Measurements from ENCODE around the gene SLC31A2.

Gene SLC31A2

DNA sequence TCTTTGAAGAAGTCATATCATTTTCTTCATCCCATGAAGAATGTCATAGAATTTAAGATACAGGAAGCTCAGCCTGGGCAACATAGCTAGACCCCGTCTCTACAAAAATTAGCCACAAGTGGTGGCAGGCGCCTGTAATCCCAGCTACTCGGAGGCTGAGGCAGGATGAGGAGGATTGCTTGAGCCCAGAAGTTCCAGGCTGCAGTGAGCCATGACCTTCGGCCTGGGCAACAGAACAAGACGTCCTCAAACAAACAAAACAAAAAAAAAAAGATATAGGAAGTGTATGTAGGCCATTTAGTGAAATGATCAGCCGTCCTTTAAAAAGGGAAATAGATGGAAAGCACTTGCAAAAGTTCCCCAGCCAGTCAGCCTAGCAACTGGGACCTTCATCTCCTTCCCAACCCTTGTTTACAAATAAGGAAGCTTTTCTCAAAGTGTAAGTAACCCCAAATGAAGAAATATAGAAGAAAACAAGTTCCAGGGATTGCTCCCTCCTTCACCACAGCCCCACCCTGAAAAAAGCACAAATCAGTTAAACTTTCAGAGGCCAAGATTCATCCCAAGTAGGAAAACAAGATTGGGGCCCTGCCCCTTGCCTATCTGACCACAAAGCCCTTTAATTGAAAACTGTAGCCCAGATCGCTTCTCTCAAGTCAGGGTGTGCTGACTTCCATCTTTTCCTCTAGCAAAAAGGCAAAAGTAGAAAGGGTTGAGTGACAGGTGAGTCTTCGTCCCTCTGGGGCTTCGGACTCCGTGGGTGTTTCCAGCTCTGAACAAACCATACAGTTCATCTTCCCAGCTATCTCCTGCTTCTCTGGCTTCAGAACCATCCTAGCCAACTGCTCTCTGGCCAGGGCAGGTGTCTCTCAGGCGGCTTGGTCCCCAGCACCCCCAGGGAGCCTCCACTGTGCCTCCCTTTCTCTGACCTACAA lies 1.2 kb downstream of the SLC31A2 start:
- DNase-seq: no peak

DNA sequence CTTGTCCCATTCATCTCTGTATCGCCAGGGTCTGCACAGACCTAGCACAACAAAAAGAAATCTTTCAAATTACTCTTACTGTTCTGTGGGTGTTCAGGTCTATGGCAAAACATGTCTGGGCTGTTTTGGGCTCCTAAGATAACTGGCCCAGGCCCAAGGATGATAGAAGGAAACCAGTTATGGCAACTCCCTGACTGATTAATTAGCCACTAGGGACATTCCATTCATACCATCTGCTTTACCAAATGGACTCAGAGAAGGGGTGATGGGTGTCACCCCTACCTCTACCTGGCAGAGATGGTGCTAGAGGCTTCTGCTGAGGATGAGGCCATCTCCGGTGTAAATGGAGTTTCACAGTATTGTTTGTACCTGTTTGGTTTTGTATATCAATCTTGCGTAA lies 1.9 kb downstream of the SLC31A2 start:
- DNase-seq: no peak

DNA sequence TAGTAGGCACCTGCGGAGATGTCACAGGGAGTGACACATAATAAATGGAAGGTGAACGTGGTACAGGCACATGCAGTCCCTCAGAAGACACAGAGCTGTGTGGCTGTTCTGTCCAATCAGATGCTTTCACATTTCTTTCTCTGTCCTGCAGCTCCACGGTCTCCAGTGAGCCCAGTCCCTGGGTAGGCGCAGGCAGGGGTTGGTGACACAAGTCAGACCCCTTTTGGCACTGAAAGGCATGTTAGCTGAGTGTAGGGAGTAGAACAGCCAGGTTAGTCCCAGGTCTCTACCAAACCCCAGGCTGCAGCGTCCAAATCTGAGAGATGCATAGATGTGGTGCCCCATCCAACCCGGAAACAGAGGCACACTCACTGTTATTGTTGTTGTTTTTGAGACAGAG lies 2.8 kb downstream of the SLC31A2 start:
- DNase-seq: no peak

DNA sequence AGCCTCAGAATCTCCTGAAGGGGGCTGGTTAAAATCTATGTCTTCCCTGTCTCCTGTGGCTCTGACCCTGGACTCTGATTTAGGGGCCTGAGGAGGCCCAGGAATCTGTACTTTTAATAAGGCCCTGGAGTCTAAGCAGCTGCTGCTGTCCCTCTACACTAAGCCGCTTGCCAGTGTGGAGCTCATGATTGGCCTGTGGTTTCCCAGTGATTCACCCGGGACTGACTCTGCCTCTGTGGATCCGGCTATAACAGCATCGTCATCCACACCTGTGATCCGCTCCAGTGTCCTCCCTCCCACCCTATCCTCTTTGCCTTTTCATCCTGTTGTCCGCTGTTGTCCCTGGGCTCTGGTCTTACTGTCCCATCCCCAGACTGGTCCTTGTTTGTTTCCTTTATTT lies 3.7 kb downstream of the SLC31A2 start:
- DNase-seq: no peak

DNA sequence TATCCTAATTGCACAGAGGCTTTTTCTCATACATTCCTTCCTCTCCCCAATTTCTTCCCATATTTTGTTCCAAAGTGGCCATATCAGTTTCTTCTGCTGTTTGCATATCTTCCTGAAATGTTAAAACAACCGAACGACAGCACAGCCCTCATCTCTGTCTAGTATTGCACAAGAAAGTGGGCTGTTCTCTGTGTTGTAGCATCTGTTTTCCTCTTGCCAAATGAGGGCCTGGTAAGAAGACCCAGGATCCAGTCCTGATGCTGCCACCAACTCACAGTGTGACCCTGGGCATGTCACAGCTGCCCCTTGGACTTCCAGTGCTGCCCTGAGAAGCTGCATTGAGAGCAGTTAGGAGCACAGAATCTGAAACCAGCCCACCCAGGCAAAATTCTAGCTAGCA lies 4.1 kb downstream of the SLC31A2 start:
- DNase-seq: no peak

DNA sequence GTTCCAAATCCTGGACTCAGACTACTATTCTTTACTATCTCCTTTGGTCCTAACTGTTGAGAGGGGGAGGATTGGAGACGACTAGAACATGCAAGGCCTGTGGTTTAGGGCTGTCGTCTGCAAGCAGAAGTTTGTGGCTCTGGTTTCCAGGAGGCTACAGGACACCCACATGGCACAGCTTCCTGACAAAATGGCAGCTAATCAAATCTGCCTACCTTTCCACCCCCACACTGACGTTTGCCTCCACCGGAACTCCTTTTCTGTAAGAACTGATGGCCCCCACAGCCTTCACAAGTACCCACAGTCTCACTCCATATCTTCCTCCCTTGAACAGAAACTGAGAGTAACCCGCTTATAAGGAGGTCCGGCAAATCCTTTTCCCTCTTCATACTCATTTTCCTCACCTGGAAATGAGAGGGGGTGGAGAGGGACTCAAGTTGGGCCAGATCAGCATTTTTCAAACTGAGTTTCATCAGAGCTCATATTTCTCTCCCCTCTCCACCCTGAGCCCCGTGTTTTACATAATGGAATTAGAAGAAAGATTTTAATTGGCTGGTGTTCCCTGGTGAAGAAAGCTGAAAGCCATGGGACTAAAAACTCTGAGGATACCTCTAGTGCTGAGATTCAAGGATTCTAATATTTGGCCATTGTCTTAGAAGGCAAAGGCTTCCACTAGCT lies 5.2 kb downstream of the SLC31A2 start:
- DNase-seq: no peak

DNA sequence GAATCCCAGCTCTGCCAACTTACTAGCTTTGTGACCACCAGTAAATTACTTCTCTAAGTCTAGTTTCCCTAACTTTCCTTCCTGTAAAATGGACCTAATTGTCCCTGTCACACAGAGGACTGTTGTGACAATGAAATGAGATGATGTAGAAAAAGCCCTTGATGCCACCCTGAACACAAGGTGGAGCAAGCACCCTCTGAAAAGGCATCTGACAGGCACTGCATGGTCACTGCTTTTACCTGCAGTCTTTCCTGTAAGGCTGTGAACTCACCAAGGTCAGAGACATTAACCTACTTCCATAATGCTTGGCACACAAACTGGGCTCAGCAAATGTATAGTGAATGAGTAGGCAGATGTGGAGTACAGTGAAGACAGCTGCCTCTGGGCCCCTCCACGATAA lies 6.1 kb downstream of the SLC31A2 start:
- no peak for DNase-seq

DNA sequence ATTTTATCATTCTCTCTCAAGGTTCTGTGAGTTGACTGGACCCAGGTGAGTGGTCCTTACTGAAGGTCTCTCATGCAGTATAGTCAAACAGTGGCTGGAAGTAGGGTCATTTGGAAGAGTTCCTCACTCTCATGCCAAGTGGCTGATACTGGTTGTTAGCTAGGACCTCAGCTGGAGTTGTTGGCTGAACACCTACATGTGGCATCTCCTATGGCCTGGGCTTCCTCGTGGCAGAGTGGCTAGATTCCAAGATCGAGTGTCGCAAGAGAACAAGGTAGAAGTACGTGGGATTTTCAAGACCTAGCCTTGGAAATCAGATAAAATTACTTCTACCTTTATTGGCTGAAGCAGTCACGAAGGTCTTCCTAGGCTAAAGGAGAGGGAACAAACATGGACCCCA lies 7.6 kb downstream of the SLC31A2 start:
- DNase-seq: no peak

DNA sequence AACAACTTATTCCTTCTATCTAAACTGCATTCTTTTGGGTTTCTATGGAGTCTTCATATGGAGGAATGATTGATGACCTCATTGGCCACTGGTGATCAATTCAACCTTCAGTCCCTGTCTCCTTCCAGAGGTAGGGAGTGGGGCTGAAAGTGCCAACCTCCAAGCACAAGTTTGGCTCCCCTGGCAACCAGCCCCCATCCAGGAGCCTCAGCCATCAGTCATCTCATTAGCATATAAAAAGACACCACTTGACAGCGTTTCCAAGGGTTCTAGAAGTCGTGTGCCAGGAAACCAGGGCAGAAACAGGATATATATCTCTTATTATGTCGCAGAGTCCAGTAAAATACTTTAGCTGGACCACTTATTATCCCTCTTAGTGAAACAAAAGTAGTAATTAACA lies 9.8 kb downstream of the SLC31A2 start:
- no peak for DNase-seq

DNA sequence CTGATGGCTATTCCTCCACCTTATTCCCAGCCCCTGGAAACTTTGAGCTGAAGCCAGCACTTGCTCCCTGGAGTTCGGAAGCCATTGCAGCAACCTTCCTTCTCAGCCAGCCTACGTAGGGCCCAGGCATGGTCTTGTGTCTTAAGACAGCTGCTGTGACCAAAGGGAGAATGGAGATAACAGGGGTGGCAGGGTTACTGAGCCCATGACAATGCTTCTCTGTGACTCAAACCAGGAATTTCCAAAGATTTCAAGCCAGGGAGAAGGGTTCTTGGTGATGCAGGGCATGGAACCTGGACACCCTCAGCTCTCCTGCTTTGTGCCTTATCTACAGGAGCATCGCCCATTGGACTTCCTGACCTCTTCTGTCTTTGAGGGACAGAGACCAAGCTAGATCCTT lies 12.2 kb downstream of the SLC31A2 start:
- DNase-seq: no peak

DNA sequence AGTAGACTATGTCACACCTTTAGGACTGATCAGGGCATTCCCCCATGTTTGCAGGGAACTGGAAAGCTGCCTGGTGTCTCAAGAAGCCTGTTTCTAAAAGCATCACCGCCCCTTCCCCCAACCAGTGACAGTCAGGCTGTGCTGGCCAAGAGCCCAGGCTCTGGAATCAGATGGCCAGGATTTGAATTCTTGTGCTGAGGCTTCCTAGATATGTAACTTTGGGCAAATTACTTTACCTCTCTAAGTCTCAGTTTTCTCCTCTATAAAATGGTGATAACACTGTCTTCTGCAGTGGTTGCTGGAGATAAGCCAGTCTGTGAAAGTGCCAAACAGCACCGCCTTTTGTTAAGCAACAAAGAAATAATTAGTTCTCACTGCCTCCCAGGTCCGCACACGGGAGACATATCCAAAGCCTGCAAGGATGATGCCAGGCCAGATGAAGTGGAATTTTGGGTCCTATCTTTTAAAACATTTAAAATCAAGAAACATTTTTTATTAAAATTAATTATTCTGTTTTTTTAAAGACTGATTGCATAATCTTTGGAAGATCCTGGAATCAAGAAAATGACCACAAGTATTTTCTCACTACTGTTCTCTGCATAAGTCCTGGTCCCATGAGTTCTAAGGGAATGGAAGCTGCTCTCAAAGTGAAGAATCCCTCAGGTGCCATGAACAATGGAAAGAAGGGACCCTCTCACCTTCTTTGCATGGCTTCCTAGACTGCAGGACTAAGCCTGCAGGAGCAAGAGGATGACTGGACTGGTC lies 13.9 kb downstream of the SLC31A2 start:
- no peak for DNase-seq

DNA sequence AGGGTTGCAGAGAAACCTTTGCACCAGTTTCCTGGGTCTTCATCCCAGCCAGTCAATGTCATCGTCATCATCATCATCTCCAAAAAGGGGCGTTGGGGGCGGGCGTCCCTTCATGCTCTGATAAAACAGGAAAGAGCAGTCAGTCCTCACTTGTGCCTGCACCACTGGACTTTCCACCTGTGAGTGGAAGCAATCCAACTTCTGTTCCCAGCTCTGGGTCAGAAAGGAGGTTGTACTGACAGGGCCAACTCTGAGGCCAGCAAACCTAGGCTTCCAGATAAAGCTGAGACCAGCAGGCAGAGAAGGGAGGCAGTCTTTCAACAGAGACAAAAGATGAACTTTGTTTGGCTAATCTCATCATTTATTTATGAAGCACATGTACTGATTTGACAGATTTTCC lies 15.2 kb downstream of the SLC31A2 start:
- no peak for DNase-seq

DNA sequence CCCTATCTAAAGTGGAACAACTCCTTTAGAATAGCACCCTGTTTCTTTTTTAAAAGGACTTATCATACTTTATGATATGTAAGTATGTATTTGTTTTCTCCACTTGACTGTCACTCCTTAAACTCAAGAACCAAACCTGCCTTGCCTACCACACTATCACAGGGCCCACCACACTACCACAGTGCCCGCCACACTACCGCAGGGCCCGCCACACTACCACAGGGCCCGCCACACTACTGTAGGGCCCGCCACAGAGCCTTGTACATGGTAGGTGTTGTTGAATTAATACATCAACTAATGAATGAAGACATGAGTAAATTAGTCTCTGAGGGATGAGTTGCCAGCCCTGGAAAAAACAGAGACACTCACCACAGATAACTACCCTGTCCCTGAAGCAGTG lies 18.0 kb downstream of the SLC31A2 start:
- DNase-seq: no peak

DNA sequence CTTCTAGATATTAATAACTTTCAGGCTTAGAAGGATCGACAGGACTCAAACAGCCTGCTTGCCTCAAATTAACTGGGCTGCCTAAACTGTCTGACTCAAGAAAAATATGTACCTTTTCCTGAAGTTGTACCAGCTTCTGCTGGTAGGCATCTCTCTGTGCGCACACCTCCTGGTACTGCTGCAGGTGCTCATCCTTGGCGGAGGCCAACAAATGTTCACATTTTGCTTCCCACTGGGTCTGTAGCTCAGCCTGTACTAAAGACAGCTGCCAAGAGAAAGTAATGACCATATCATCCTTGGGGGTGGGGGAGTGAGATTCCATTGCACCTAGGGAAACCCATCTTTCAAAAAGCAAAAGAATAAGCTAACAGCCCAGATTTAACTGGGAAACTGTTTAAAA lies 22.5 kb downstream of the SLC31A2 start:
- no peak for DNase-seq

DNA sequence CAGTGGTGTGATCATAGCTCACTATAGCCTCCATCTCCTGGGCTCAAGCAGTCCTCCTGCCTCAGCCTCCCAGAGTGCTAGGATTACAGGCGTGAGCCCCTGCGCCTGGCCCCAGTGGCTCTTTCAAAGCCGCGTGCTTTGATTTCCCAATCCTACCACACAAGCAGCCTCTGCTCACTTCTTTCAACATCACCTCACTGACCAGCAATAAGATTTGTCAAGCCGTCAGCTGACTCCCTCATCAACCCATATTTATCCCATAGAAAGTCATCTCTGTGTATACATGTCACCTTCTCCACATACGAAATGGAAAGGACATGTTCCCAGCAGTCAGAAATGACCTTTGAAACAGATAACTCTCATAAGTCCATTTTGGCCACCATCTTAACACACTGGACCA lies 26.0 kb downstream of the SLC31A2 start:
- DNase-seq: no peak

DNA sequence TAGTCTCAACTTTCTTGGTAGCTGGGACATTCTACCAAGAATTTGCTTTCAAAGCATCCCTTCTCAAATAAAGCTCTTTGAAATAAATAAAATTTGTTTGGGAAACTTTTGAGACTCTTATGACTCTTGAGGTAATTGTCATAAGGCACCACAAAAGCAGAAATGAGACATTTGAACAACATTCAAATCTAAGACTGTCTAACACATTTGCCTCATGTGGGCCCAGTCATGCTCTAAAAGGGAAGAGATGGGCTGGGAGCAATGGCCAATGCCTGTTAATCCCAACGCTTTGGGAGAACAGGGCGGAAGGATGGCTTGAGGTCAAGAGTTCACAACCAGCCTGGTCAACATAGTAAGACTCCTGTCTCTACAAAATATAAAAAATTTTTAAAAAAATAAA lies 26.4 kb downstream of the SLC31A2 start:
- DNase-seq: no peak

DNA sequence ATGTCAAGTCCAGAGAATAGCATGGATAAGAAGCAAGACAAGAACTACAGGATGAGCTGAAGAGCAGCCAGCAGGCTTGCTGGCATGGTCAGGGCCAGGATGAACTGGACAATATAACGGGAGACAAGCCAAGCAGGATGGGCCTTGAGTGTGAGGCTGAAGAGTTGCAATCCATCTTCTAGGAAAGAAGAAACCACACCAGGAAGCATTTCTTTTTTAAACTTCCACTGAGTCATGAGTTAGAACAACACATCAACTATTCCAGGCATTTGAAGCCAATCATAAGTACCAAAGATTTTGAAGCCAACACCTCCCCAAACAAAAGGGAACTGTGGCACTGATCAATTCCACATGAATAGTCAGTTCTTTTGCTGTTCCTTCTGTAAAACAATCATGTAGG lies 27.3 kb downstream of the SLC31A2 start:
- DNase-seq: no peak

DNA sequence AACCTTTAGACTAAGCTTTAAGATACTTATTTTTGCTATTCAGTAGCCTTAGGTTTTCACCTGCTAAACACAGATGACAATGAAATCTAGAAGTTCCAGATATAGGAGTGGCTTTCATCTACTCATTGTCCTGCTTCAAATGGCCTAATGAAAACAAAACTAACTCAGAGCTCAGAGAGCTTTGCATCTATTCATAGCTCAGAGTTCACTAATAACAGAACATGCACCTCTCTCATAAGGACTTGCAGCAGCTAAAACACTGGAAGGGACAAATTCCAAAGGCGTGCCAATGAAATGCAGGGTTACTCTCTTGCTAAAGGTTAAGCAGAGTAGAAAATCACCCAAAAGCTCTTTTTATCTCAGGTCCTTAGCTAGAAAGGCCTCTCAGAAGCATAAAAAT lies 29.0 kb downstream of the SLC31A2 start:
- no peak for DNase-seq

DNA sequence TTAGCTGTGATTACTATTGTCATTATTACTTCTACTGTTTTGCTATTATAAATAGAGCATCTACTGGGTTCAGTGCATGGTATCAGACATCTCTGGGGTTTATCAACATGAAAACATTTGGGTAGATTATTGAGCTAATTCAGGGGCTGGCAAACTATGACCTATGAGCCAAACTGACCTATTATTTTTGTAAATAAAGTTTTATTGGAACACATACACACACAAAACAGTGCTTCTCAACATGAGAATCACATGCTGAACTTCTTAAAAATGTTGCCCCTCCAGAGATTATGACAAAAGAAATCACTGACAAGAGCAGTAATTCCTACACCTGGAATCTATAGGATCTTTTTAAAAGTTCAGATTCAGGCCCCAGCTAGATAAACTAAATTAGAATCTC lies 30.4 kb downstream of the SLC31A2 start:
- DNase-seq: no peak

DNA sequence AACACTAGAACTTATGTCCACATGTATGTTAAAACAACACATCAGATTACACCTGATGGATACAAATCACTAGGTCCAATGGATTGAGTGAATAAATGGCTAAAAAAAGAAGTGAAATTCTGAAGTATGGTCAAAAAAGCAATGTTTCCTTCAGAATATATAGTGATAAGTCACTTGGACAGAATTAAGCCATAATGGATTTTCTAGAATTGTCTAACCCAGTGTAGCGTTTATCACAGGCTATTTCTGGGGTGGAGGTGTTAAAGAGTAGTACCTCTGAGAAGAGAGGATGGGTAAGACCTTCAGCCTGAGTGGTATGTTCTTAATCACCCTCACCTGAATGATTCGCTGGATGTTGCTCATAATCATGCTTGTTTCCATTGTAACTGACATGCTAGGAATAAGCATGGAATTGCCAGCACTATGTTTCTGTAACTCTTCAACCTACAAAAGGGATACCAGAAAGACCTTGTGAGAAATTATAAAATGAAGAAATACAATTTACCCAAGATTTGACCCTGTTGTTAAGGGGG lies 33.2 kb downstream of the SLC31A2 start:
- DNase-seq: no peak

DNA sequence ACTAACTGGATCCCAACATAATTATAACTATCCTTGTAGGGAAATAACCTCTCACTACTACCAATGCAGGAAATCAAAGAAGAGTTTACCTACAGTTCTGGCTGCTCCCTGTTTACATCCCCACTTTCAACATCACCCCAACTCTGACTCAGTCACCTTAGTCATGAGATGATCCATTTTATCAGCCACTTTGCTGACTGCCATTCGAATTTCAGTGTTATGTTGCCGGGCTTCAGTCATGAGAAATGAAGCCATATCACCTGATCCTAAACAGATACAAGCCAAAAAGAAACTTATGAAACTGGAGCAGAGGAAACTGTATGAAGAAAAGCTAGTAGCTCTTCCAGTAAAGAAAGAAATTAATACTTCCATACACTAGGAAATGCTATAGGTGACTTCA lies 33.7 kb downstream of the SLC31A2 start:
- DNase-seq: no peak

DNA sequence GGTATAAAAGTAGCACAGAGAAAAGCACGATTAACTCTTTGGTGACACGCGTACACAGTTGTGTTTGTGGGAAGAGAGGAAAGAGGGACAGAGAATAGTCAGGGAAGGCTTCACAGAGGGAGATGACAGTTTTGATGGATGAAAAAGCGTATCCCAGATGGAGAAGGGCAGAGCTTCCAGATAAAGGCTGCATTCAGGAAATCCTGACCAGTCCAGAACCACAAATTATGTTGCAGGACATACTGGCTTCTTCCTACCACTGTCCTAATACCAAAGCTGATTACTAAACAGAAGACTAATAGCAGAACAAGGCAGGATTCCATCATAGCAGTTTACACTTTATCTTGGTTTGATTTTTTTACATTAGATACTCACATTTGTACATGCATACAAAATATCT lies 34.5 kb downstream of the SLC31A2 start:
- DNase-seq: no peak

DNA sequence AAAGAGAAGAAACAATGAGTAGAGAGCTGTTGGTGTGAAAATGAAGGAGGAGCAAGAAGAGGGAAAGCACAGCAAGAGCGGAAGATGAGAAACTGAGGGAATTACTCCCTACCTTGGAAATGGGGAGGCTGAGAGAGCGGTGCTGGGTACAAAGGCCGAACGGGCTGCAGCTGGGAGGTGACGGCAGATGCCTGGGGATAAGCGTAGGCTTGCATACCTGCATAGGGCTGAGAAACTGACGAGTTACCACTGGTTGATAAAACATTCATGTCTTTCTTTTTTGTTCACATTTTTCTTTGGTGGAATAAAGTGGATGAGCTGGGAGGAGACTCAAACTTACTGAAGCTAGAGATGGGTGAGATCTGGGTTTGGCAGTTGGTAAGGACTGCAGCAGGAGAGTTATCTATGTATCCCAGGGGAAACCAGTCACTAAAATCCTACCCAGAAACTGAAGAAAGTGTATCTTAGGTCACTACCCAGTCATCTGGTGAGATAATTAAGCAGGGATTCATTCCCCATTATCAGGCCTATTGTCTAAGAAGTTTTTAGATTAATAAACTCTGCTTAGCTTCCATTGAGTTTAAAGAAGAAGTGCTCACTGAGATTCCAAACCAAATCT lies 35.4 kb downstream of the SLC31A2 start:
- no peak for DNase-seq
